ENCODE measurements around the gene STPG1. TPM values are rescaled to one million over a fixed set of nuclear protein-coding genes. Genes with fewer than 3 reads are reported as not detected.

The STPG1 gene
- total and polyA plus RNA-seq, 3 donors from 2014 or later: 25.1 to 67.6 (median 45.9) TPM

DNA sequence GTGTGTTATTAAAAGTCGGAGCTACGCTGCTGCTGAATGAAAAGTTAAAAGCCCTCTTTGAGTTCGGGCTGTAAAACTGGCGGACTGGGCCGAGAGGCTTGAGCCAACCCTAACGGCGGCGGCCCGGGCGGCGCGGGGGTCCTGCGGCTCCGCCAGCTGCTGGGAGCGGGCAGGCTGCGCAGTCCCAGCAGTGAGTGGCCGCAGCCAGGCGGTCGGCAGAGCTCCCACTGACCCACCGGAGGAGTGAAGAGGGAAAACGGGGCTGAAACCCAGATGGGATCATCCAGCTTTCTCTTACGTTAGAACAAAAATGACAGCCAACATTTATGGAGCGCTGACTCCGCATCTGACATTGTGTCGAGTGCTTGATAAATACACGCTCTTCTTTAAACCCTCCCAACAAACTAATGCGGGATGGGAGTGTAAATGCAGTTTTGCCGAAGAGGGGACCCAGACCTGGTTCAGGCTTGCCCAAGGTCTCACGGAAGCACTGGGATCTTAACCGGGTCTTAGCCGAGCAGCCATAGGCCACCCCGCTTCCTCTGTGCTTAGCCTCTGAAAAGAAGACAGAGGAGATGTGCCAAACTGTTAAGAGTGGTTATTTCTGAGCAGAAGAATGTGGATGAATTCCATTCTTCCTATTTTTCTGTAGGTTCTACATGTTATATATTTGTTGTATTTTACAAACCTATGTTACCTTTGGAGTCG, 91.0 kb downstream of the STPG1 start:
- no peak for DNase-seq
- H3K9me3 ChIP-seq: no peaks in the 10 kb centered on the region
- intact Hi-C loops (cut with DNase I; ENCODE audit: low total_unique reads): no loop called here
- no peaks in the 10 kb centered on the region for H3K27me3 ChIP-seq
- H3K4me1 ChIP-seq: peaks cover 7% of the 10 kb centered on the region
- H3K4me3 ChIP-seq: peak overlapping the region; percentile 53 to 69
- no peaks in the 10 kb centered on the region for H3K36me3 ChIP-seq (ENCODE audit: low read depth, missing control alignments)
- TF ChIP-seq POLR2A (IDR thresholded peaks at IDR 0.05): no peak
- TF ChIP-seq CTCF (IDR thresholded peaks at IDR 0.05): no peak
- peak overlapping the region in 1 of 2 donors; percentile 62 for H3K27ac ChIP-seq
- WGBS, 2 donors: 17 to 26% methylated on average over 29 to 33 of the region's 33 CpGs

GRCh38 chr1:24321697-24322469, 91.7 kb downstream of the STPG1 start:
- peak overlapping the region; percentile 53 to 69 for H3K4me3 ChIP-seq
- 10 to 11% methylated on average over 18 to 50 of the region's 72 CpGs for WGBS, 2 donors
- TF ChIP-seq POLR2A (IDR thresholded peaks at IDR 0.05) (no peak), CTCF (IDR thresholded peaks at IDR 0.05) (no peak)
- H3K27ac ChIP-seq: peak overlapping the region; percentile 62 to 66
- no peaks in the 10 kb centered on the region for H3K36me3 ChIP-seq (ENCODE audit: low read depth, missing control alignments)
- intact Hi-C loops (cut with DNase I; ENCODE audit: low total_unique reads): no loop called here
- H3K27me3 ChIP-seq: no peaks in the 10 kb centered on the region
- DNase-seq: peak; percentile 56
- no peaks in the 10 kb centered on the region for H3K9me3 ChIP-seq
- peaks cover 7% of the 10 kb centered on the region for H3K4me1 ChIP-seq

- Histone ChIP-seq H3K9me3 (no peaks in the 10 kb centered on the region), H3K36me3 (ENCODE audit: low read depth, missing control alignments) (no peaks in the 10 kb centered on the region), H3K4me3 (peak overlapping the region in 1 of 2 donors; percentile 69), H3K27ac (no peak overlapping the region), H3K27me3 (no peaks in the 10 kb centered on the region), H3K4me1 (peaks cover 7% of the 10 kb centered on the region)
- intact Hi-C loops (cut with DNase I; ENCODE audit: low total_unique reads): no loop called here
- no peak for DNase-seq
- no peak for TF ChIP-seq POLR2A (IDR thresholded peaks at IDR 0.05)
- no peak for TF ChIP-seq CTCF (IDR thresholded peaks at IDR 0.05)
- 46 to 90% methylated on average over 6 to 8 of the region's 8 CpGs for WGBS, 2 donors
Measured at GRCh38 chr1:24321126-24321525, 92.5 kb downstream of the STPG1 start.

- 92 to 95% methylated on average over 1 of the region's 1 CpG for WGBS, 2 donors
- intact Hi-C loops (cut with DNase I; ENCODE audit: low total_unique reads): no loop called here
- no peak for TF ChIP-seq CTCF (IDR thresholded peaks at IDR 0.05)
- no peak overlapping the region for H3K27ac ChIP-seq
- H3K9me3 ChIP-seq: no peaks in the 10 kb centered on the region
- DNase-seq: no peak
- peaks cover 7% of the 10 kb centered on the region for H3K4me1 ChIP-seq
- H3K4me3 ChIP-seq: no peak overlapping the region
- H3K27me3 ChIP-seq: no peaks in the 10 kb centered on the region
- no peaks in the 10 kb centered on the region for H3K36me3 ChIP-seq (ENCODE audit: low read depth, missing control alignments)
Measured at GRCh38 chr1:24319962-24320361, 93.6 kb downstream of the STPG1 start.

All from testis (tissue), 3 donors.